ENCODE results near the gene SLC45A3. TPM values are rescaled to one million over a fixed set of nuclear protein-coding genes. Genes with fewer than 3 reads are reported as not detected.
A peak's percentile ranks its signal among the peaks of the same experiment; 100 is the strongest.

The SLC45A3 gene
- total and polyA plus RNA-seq, 2 experiments from 2014 or later, result 3.8 to 10.4 TPM

- Histone ChIP-seq H3K9me3 (ENCODE audit: low read depth) (no peaks in the 10 kb centered on the region), H3K27ac (no peak overlapping the region), H3K4me3 (no peak overlapping the region), H3K36me3 (no peaks in the 10 kb centered on the region), H3K4me1 (ENCODE audit: low read depth) (peaks cover 21% of the 10 kb centered on the region), H3K27me3 (no peaks in the 10 kb centered on the region)
- no peak for DNase-seq (ENCODE audit: low read depth in 1 of 2, low spot score in 1 of 2)
- no peak for TF ChIP-seq CTCF (IDR thresholded peaks at IDR 0.05; ENCODE audit: low read depth, low read length)
Measured at GRCh38 chr1:205677167-205677566, 3.1 kb downstream of the SLC45A3 start.

GRCh38 chr1:205676597-205676996 is 3.7 kb downstream of the SLC45A3 start:
- Histone ChIP-seq H3K9me3 (ENCODE audit: low read depth) (no peaks in the 10 kb centered on the region), H3K27ac (no peak overlapping the region), H3K4me3 (no peak overlapping the region), H3K27me3 (no peaks in the 10 kb centered on the region), H3K36me3 (no peaks in the 10 kb centered on the region), H3K4me1 (ENCODE audit: low read depth) (peaks cover 24% of the 10 kb centered on the region)
- no peak for DNase-seq (ENCODE audit: low read depth in 1 of 2, low spot score in 1 of 2)
- no peak for TF ChIP-seq CTCF (IDR thresholded peaks at IDR 0.05; ENCODE audit: low read depth, low read length)

- no peak for DNase-seq (ENCODE audit: low read depth in 1 of 2, low spot score in 1 of 2)
- H3K27ac ChIP-seq, result no peak overlapping the region
- H3K9me3 ChIP-seq (ENCODE audit: low read depth), result no peaks in the 10 kb centered on the region
- no peaks in the 10 kb centered on the region for H3K36me3 ChIP-seq
- no peak overlapping the region for H3K4me3 ChIP-seq
- H3K4me1 ChIP-seq (ENCODE audit: low read depth), result peaks cover 28% of the 10 kb centered on the region
- H3K27me3 ChIP-seq, result no peaks in the 10 kb centered on the region
- no peak for TF ChIP-seq CTCF (IDR thresholded peaks at IDR 0.05; ENCODE audit: low read depth, low read length)
Measured at GRCh38 chr1:205676002-205676401, 4.3 kb downstream of the SLC45A3 start.

GRCh38 chr1:205675247-205675646 is 5.1 kb downstream of the SLC45A3 start:
- H3K27ac ChIP-seq, result no peak overlapping the region
- no peaks in the 10 kb centered on the region for H3K36me3 ChIP-seq
- no peak for TF ChIP-seq CTCF (IDR thresholded peaks at IDR 0.05; ENCODE audit: low read depth, low read length)
- no peaks in the 10 kb centered on the region for H3K27me3 ChIP-seq
- peaks cover 35% of the 10 kb centered on the region for H3K4me1 ChIP-seq (ENCODE audit: low read depth)
- DNase-seq (ENCODE audit: low read depth in 1 of 2, low spot score in 1 of 2), result no peak
- no peaks in the 10 kb centered on the region for H3K9me3 ChIP-seq (ENCODE audit: low read depth)
- no peak overlapping the region for H3K4me3 ChIP-seq

GRCh38 chr1:205672970-205673369 is 7.3 kb downstream of the SLC45A3 start:
- H3K4me1 ChIP-seq (ENCODE audit: low read depth), result peaks cover 32% of the 10 kb centered on the region
- peak overlapping the region; percentile 52 for H3K27ac ChIP-seq
- no peak for DNase-seq (ENCODE audit: low read depth in 1 of 2, low spot score in 1 of 2)
- no peaks in the 10 kb centered on the region for H3K36me3 ChIP-seq
- H3K27me3 ChIP-seq, result no peaks in the 10 kb centered on the region
- H3K9me3 ChIP-seq (ENCODE audit: low read depth), result no peaks in the 10 kb centered on the region
- no peak overlapping the region for H3K4me3 ChIP-seq
- no peak for TF ChIP-seq CTCF (IDR thresholded peaks at IDR 0.05; ENCODE audit: low read depth, low read length)

GRCh38 chr1:205672395-205672889 is 7.9 kb downstream of the SLC45A3 start:
- no peaks in the 10 kb centered on the region for H3K27me3 ChIP-seq
- no peak for TF ChIP-seq CTCF (IDR thresholded peaks at IDR 0.05; ENCODE audit: low read depth, low read length)
- no peaks in the 10 kb centered on the region for H3K36me3 ChIP-seq
- H3K27ac ChIP-seq, result peak overlapping the region; percentile 52
- peaks cover 31% of the 10 kb centered on the region for H3K4me1 ChIP-seq (ENCODE audit: low read depth)
- no peak overlapping the region for H3K4me3 ChIP-seq
- H3K9me3 ChIP-seq (ENCODE audit: low read depth), result no peaks in the 10 kb centered on the region
- DNase-seq (ENCODE audit: low read depth in 1 of 2, low spot score in 1 of 2), result no peak
